Stimulated activated CD4-positive, alpha-beta T cell treated with anti-CD3 and anti-CD28 coated beads, Interleukin-1b, Interleukin-23, amount 100 ng/mL, for 24 hours (primary cell): ENCODE data around the gene ABCD3.
"Not testable (repeated sequence)": the region's sequence is repeated elsewhere in the genome, so short reads cannot be mapped to it uniquely, and the experiment has no call there.

Source experiments
- DNase-seq, 4 experiments: peaks; one replicate each; pipeline ENCODE4 v3.0.0-alpha.2; 2020; ENCODE audit warnings: low read depth in 4 of 4, low spot score in 1 of 4

ABCD3 gene

DNA sequence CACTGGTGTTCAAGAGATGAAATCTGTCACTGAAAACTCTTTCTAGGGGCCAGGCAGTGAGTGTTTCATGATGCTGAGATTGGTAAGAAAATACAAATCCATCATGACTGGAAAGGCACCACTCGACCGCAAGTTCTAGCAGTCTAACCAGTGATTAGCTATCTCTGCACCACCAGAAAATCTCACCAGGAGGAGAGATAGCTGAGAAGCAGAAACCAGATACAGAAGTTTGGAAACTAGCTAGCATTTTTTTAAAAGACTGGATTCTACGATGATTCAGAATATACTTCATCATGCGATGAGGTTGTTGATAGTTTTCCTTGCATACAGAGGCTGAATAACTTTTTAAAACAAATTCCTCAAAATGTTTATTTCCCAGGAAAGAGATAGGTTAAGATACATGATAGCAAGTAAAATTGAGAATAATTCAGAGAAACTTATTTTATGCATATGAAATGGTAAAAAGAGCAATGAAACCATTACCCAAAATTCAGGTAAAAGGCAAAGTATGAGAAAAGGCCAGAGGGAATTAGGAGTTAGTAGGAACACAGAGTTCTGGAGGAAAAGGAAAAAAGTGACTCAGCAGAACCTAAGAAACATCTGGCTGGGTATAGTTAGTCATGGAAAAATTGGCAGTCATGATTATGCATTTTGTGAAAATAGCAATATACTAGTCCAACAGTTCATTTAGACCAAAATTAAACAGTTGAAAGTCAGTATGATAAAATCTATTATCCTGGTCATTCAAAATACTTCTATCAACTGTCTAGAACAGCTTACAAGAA, 126.7 kb downstream of the ABCD3 start:
- DNase-seq = no peak

DNA sequence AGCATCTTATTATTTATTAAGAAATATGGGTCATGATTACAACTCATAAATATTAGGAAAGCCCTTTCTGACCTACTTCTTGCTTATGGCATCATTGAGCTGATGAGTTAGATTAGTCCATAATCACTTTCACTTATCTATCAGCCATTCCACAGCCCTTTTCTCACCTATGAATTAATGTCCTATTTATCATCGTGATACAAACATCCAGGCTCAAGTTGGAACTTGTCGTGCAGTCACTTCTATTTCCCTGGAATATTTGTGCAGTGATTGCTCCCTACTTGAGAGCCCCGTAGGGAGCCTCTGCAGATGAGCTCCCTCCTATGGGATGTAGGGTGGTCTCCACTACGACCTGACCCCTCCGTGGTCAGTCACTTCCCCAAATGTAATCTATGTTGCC, 131.5 kb downstream of the ABCD3 start:
- no peak for DNase-seq

DNA sequence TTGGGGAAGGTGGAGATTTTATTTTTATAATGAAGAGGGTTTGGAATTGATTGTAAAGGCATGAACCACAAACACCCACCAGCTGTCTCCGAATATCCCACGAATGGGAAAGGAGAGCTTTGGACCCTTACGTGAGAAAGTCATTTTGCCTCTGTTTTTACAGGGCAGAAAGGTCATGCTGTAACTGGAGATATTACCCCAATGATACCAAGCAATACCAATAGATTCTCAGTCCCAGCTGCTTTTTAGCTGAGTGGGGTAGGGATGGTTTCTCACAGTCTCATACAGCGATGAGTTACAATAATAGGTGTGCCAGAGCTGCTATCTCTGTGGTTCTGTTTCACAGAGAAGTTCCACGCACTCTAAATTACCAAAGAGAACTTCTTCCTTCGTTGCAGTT, 132.2 kb downstream of the ABCD3 start:
- no peak for DNase-seq

DNA sequence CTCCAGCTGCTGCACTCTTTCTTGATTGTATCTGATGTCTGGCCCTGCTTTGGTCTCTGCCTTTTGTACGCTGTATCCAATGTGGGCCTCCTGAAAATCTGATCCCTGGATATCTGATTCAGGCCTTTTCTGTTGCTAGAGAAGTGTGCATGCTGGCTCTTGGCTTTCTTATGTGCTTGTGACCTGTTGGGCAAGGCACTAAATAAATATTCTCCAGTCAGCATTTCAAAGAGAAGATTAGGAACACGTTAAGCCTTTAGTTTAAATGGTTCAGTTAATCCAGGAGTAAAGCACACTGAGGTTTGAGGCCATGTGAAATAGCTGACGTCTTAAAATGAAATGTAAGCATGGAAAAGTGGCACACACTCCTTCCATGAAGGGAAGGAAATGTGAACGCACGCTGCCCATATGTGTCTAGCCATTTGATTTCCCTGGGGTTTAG, 132.6 kb downstream of the ABCD3 start:
- no peak for DNase-seq

DNA sequence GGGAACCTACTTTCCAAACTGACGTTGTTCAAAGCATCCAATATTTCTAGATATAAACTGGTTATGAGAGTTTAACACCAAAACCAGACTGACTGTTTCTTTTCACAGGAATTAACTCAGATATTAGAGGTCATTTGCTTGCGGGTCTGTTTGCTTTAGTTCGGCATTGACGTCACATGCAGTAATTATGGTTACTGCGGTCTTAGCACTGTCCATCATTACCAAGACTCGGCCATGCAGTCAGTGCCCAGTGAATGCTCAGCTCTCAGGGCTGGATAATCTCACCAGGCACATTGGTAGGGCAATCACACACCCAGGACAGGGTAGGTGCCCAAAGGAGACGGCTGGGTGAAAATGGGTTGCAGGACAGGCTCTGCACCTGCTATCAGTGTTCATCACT, 133.3 kb downstream of the ABCD3 start:
- no peak for DNase-seq

DNA sequence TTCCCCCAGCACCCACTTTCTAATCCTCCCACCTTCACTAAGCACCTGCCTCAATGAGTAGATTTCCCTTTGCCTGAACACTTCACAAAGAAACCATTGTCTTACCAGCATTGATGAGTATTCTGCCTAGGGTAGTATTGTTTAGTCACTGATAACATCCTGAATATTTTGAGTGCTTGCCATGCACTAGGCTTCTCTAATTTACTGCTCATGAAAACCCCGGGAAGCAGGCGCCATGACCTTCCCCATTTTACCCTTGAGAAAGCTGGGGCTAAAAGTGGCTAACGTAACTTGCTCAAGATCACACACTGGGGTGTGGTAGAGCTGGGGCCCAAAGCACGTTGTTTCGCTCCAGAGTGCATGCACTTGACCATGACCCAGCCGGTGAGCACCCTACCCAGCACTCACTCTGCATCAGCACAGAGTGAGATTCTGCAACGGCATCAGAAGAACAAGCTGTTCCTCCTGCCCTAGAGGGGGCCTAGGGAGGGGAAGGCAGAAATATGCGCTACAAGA, 133.9 kb downstream of the ABCD3 start:
- no peak for DNase-seq

DNA sequence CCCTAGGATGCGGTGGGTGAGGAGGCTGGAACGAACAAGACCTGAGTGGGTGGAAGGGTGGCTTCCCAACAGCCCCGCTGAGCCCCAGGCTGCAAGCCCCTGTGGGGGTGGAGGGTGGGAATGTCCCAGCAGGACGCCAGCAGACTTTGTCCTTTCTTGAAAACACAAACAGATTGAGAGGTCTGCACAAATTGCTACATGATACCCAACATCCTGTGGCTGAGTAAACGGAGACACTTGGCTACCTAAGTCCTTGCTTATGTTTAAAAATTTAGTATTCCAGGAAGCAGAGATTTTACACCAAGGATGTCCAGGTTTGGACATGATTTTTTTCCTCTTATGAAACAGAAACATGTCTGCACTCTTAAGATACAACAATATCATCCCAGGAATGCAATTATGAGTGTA, 135.1 kb downstream of the ABCD3 start:
- no peak for DNase-seq

DNA sequence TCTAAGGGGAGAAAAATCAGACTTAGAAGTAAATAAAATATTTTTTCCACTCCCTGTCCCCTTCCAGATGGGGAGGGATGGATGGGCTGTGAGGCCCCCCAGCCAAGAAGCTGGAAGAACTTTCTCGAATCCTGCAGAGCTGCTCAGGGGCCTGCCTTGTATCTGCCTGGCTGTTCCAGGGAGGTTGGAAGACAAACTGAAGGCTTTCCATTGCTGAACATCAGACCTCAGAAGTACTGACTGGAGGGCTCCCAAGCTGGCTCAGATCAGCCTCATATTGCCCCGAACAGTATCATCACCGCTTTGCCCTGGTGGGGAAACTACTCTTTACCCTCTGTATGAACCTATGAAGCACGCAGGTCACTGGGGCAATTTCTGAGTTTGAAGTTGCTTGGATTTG, 135.7 kb downstream of the ABCD3 start:
- no peak for DNase-seq

DNA sequence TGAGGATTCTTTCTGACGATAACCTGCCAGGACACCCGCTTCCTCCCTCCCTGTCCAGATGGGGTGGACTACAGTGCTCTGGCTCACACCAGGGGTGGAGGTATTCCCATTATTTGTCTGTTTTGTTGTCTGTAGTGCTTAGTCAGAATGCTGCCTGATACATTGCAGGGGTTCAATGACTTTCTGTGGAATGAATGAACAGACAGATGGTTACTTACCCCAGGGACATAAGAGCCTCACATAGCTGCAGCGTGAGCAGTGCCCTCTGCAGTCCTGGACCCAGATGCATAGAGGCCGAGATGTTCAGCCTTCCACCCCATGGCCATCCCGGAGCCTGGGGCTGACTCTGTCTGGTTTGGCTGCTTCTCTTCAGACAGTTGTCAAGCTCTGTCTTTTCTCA, 136.4 kb downstream of the ABCD3 start:
- DNase-seq = no peak

DNA sequence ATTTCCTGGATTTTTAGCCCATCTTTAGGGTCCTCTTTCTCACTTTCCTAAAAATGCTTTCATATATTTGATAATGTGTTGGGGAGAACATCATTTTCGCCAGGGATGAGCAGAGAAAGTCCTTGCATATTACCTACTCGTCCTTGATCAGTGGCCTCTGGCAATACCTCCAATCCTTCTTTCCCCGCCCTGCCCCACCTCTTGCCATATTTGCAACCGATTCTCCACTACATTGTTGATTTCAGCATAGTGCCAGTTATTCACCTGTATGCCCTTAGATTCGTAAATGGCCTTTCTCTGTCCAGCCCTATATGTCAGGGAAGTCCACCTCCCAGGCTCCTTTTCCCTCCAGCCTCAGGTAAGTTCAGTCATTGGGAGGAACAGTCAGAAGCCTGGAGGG, 136.9 kb downstream of the ABCD3 start:
- no peak for DNase-seq

DNA sequence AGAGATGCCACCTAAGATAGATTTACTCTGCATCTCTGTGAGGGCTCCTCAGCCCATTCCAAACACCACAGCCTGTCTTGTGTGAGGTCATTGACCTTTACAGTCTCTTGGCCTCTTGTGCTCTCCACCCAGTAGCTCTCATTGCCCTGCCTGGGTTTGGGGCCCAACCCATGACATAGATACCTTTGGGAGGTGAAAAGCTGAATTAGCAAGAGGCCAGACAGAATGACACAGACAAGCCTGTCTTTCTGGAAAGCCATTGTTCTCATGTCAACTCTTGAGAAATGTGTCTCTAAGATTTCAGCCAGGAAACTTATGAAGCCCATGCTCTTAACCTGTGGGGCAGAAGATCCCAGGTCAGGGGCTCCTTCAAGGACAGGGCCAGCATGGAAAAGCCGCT, 141.7 kb downstream of the ABCD3 start:
- no peak for DNase-seq

DNA sequence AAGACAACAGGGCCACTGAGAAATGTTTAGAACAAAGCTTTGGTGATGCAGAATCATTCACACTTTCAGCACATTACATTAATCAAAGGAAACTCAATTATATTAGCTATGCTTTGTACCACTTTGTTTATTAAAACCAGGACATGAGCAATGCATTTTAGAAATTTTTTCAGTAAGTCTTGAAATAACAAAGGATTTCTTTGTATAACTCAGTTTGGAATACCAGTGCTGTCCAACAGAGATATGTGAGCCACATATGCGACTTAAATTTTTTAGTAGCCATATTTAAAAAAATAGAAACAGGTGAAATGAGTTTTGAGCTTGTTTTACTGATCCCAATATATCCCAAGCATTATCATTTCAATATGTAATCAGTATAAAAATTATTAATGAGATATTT, 142.1 kb downstream of the ABCD3 start:
- no peak for DNase-seq

DNA sequence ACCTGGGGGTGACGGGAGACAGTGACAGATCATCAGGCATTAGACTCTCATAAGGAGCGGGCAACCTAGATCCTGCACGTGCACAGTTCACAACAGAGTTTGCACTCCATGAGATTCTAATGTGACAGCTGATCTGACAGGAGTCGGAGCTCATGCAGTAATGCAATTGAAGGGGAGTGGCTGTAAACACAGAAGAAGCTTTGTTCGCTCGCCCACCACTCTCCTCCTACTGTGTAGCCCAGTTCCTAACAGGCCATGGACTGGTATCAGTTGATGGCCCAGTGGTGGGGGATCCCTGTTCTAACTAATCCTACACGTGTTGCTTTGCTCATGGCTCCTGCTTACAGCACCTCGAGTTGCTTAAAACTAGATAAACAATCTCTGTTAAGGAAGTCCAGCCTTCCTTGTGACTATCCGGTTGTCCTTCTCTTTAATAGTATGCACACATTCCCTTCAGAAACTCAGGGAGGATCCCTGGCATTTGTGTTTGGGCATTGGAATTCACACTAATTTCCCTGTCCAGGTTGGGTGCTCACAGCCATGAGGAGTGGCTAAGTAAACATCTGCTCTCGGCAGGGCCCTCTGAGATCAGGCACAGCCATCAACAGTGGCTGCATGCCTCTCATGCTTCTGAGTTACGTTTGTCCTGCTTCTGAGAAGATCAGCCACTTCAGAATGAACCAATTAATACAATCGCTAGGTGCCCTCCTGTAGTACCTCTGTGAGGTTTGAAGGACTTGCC, 144.5 kb downstream of the ABCD3 start:
- no peak for DNase-seq

DNA sequence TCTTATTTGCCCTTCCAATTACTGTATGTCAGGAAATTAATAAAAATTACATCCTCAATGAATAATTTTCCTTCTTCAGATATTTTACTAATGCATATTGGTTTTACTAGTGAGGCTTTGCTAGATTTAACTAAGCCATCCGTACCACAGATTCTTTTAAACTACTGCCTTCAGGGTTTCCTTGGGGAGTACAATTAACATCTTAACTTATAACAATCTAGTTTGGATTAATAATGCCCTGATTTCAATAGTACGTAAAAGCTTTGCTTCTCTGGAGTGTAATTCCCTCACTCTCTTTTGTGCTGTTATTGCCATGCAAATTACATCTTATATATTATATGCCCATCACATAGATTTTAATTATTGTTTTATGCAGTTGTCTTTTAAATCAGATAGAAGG, 147.7 kb downstream of the ABCD3 start:
- no peak for DNase-seq

DNA sequence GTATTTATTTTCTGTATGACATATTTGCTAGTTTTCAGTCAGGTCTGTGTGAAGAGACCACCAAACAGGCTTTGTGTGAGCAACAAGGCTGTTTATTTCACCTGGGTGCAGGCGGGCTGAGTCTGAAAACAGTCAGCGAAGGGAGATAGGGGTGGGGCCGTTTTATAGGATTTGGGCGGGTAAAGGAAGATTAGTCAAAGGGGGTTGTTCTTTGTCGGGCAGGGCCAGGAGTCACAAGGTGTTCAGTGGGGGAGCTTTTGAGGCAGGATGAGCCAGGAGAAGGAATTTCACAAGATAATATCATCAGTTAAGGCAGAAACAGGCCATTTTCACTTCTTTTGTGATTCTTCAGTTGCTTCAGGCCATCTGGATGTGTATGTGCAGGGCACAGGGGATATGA, 148.2 kb downstream of the ABCD3 start:
- DNase-seq = not testable (repeated sequence)

DNA sequence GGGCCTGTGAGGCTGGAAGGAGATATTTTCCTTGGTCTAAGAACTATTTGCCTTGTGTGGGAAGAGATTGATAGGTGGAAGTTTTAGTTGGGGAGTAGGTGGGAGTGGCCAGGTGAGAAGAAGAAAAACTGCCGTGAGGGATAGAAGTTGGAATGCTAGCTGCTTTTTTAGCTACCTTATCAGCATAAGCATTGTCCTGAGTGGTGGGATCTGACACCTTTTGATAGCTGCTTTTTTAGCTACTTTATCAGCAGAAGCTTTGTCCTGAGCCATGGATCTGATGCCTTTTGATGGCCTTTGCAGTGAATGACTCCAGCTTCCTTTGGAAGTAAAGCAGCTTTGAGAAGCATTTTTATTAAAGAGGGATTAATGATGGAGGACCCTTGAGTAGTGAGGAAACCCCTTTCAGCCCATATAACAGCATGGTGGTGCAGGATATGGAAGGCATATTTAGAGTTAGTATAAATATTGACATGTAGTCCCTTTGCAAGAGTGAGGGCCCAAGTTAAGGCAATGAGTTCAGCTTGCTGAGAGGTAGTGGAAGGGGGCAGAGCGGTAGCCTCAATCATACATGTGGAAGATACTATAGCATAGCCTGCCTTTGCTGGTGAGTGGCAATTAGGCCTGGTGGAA, 149.9 kb downstream of the ABCD3 start:
- DNase-seq = not testable (repeated sequence)
